Large intestine (tissue), 12 donors: Measurements from ENCODE around the gene TPP1. TPM values are rescaled to one million over a fixed set of nuclear protein-coding genes. Genes with fewer than 3 reads are reported as not detected.
A peak's percentile ranks its signal among the peaks of the same experiment; 100 is the strongest.

Source experiments
- DNase-seq, 2 donors: peaks; one replicate each; pipeline versions ENCODE4 v3.0.0 to v3.0.0-alpha.2; 2013
- H3K27ac ChIP-seq: one replicate; pipeline ENCODE4 v1.5.1; 2013; ENCODE audit warnings: low read length
- H3K27me3 ChIP-seq: 2 replicates; pipeline ENCODE4 v1.6.1; 2013; ENCODE audit warnings: low read length; ENCODE audit not compliant: control insufficient read depth, insufficient read depth
- H3K36me3 ChIP-seq: 2 replicates; pipeline ENCODE4 v1.6.1; 2013; ENCODE audit warnings: low read length; ENCODE audit not compliant: control insufficient read depth, insufficient read depth
- H3K4me1 ChIP-seq: one replicate; pipeline ENCODE4 v1.6.1; 2013; ENCODE audit warnings: low read length; ENCODE audit not compliant: control insufficient read depth, insufficient read depth
- H3K4me3 ChIP-seq: one replicate; pipeline ENCODE4 v1.5.1; 2013; ENCODE audit warnings: low read length
- H3K9me3 ChIP-seq: one replicate; pipeline ENCODE4 v1.6.1; 2013; ENCODE audit warnings: mild to moderate bottlenecking, low read depth, low read length, moderate library complexity; ENCODE audit not compliant: control insufficient read depth
- WGBS: methylation state at CpG from one replicate; pipeline ENCODE4 v1.1.5; 2013; ENCODE audit warnings: low lambda C conversion rate; ENCODE audit not compliant: insufficient coverage; 5-methylcytosine and 5-hydroxymethylcytosine counted together
- long read RNA-seq, 11 donors: transcript quantifications; one replicate each; lab custom pipeline, GENCODE V29; 2026
- polyA plus RNA-seq: library from polyadenylated mRNA; unstranded; fragments of 120-200 nt; gene quantifications from one replicate; pipeline ENCODE4 v1.2.1, GENCODE V29; 2013

The TPP1 gene
- 310 TPM for polyA plus RNA-seq
- long read RNA-seq, donor 1, transcript TPP1-214 (12 exons, 3,578 nt): minor isoform, 6 of 75 reads
- long read RNA-seq, donor 1, transcript TPP1-201 (13 exons, 3,560 nt): major isoform, 38 of 75 reads
- long read RNA-seq, donor 1, partial matches to known transcripts: 24 of 75 reads
- long read RNA-seq, donor 1, other reads (novel, unspliced or antisense): 0 of 75 reads
- long read RNA-seq, donor 2, transcript TPP1-201 (13 exons, 3,560 nt): major isoform, 52 of 108 reads
- long read RNA-seq, donor 2, transcript TPP1-214 (12 exons, 3,578 nt): minor isoform, 13 of 108 reads
- long read RNA-seq, donor 2, transcript TPP1-231 (3 exons, 3,282 nt): minor isoform, 6 of 108 reads
- long read RNA-seq, donor 2, partial matches to known transcripts: 31 of 108 reads
- long read RNA-seq, donor 2, other reads (novel, unspliced or antisense): 0 of 108 reads
- long read RNA-seq, donor 3: 0 reads
- long read RNA-seq, donor 4, transcript TPP1-201 (13 exons, 3,560 nt): major isoform, 11 of 13 reads
- long read RNA-seq, donor 4, partial matches to known transcripts: 0 of 13 reads
- long read RNA-seq, donor 4, other reads (novel, unspliced or antisense): 0 of 13 reads
- long read RNA-seq, donor 5, transcript TPP1-201 (13 exons, 3,560 nt): major isoform, 14 of 20 reads
- long read RNA-seq, donor 5, partial matches to known transcripts: 0 of 20 reads
- long read RNA-seq, donor 5, other reads (novel, unspliced or antisense): 0 of 20 reads
- long read RNA-seq, donor 6, transcript TPP1-201 (13 exons, 3,560 nt): major isoform, 59 of 129 reads
- long read RNA-seq, donor 6, transcript TPP1-207 (5 exons, 757 nt): minor isoform, 5 of 129 reads
- long read RNA-seq, donor 6, transcript TPP1-214 (12 exons, 3,578 nt): minor isoform, 8 of 129 reads
- long read RNA-seq, donor 6, partial matches to known transcripts: 51 of 129 reads
- long read RNA-seq, donor 6, other reads (novel, unspliced or antisense): 0 of 129 reads
- long read RNA-seq, donor 7, transcript TPP1-201 (13 exons, 3,560 nt): major isoform, 12 of 15 reads
- long read RNA-seq, donor 7, partial matches to known transcripts: 0 of 15 reads
- long read RNA-seq, donor 7, other reads (novel, unspliced or antisense): 0 of 15 reads
- long read RNA-seq, donor 8, transcript TPP1-231 (3 exons, 3,282 nt): minor isoform, 12 of 152 reads
- long read RNA-seq, donor 8, transcript TPP1-201 (13 exons, 3,560 nt): major isoform, 68 of 152 reads
- long read RNA-seq, donor 8, transcript TPP1-214 (12 exons, 3,578 nt): minor isoform, 8 of 152 reads
- long read RNA-seq, donor 8, partial matches to known transcripts: 61 of 152 reads
- long read RNA-seq, donor 8, other reads (novel, unspliced or antisense): 0 of 152 reads
- long read RNA-seq, donor 9, transcript TPP1-231 (3 exons, 3,282 nt): minor isoform, 7 of 80 reads
- long read RNA-seq, donor 9, transcript TPP1-201 (13 exons, 3,560 nt): major isoform, 52 of 80 reads
- long read RNA-seq, donor 9, partial matches to known transcripts: 14 of 80 reads
- long read RNA-seq, donor 9, other reads (novel, unspliced or antisense): 0 of 80 reads
- long read RNA-seq, donor 10, transcript TPP1-214 (12 exons, 3,578 nt): minor isoform, 11 of 107 reads
- long read RNA-seq, donor 10, transcript TPP1-201 (13 exons, 3,560 nt): major isoform, 63 of 107 reads
- long read RNA-seq, donor 10, partial matches to known transcripts: 17 of 107 reads
- long read RNA-seq, donor 10, other reads (novel, unspliced or antisense): 0 of 107 reads
- long read RNA-seq, donor 11, transcript TPP1-214 (12 exons, 3,578 nt): minor isoform, 5 of 72 reads
- long read RNA-seq, donor 11, transcript TPP1-201 (13 exons, 3,560 nt): major isoform, 45 of 72 reads
- long read RNA-seq, donor 11, partial matches to known transcripts: 17 of 72 reads
- long read RNA-seq, donor 11, other reads (novel, unspliced or antisense): 0 of 72 reads

GRCh38 chr11:6619004-6619745 lies at the start of gene TPP1:
TPP1 (minus strand) TSS chr11:6619422; CDS start chr11:6619400, 22 bp downstream.
- H3K4me1 ChIP-seq: peaks cover 13% of the 10 kb centered on the region
- peak; percentile 95 for DNase-seq
- peaks cover 42% of the 10 kb centered on the region for H3K36me3 ChIP-seq
- peak within 1 kb of the TSS; percentile 62 for H3K4me3 ChIP-seq
- H3K27ac ChIP-seq: peak within 1 kb of the TSS; percentile 48
- H3K9me3 ChIP-seq: no peaks in the 10 kb centered on the region
- H3K27me3 ChIP-seq: no peaks in the 10 kb centered on the region
- no CpG with 5 or more reads among the region's 16 CpGs for WGBS

GRCh38 chr11:6667733-6668374 lies 48.6 kb upstream of the TPP1 start:
- Histone ChIP-seq H3K4me1 (no peaks in the 10 kb centered on the region), H3K27ac (no peak overlapping the region), H3K36me3 (no peaks in the 10 kb centered on the region), H3K9me3 (no peaks in the 10 kb centered on the region), H3K4me3 (no peak overlapping the region), H3K27me3 (no peaks in the 10 kb centered on the region)
- 100% methylated on average over 1 of the region's 3 CpGs for WGBS
- peak in 1 of 2 donors; percentile 17 for DNase-seq

DNA sequence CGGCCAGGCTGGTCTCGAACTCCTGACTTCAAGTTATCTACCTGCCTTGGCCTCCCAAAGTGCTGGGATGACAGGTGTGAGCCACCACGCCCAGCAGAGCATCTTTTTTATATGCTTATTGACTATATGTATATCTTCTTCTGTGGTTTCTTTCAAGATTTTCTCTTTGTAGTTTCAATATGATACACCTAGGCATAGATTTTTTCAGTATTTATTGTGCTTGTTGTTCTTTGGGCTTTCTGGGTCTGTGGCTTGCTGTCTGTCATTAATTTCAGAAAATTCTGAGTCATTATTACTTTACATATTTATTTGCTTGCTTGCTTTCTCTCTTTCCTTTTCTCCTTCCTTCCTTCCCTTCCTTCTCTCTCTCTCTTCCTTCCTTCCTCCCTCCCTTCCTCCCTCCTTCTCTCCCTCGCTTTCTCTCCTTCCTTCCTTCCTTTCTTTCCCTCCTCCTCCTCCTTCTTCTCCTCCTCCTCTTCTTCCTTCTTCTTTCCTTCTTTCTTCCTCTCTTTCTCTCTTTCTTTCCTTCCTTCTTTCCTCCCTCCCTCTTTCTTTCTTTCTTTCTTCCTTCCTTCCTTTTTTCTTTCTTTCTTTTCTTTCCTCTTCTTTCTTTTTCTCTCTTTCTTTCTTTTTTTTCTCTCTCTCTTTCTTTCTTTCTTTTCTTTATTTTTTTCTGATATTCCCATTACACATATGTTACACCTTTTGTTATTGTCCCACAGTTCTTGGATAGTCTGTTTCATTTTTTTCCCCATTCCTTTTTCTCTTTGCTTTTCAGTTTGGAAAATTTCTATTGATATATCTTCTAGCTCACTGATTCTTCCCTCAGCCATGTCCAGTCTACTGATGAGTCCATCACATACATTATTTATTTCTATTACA lies 47.3 kb upstream of the TPP1 start:
- WGBS: 100% methylated on average over 1 of the region's 4 CpGs

DNA sequence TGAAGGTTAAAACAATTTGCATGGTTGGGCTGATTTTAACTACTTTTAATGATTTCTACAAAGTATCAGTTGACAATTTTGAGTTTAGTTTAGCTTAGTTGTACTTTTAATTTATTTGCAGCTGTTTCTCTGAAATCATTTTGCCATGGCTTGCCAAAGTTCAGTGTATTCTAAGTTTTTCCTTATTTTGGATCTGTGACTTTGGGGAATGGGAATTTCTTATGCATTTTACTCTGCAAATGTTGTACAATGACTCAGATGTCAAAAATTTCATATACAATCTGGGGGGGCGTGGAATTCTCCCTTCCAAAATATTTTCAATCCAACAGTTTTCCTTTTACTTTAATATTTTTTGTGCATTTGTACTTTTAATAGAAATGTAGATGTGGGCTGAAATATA lies 45.3 kb upstream of the TPP1 start:
- Histone ChIP-seq H3K4me1 (no peaks in the 10 kb centered on the region), H3K4me3 (no peak overlapping the region), H3K27me3 (peaks cover under 1% of the 10 kb centered on the region), H3K36me3 (no peaks in the 10 kb centered on the region), H3K9me3 (no peaks in the 10 kb centered on the region), H3K27ac (no peak overlapping the region)
- WGBS: no CpG with 5 or more reads among the region's 1 CpG
- DNase-seq: no peak

More for the DNA sequence above, 47.3 kb upstream of the TPP1 start:
- no peaks in the 10 kb centered on the region for H3K4me1 ChIP-seq
- no peak overlapping the region for H3K4me3 ChIP-seq
- no peak overlapping the region for H3K27ac ChIP-seq
- H3K36me3 ChIP-seq: no peaks in the 10 kb centered on the region
- no peaks in the 10 kb centered on the region for H3K9me3 ChIP-seq
- DNase-seq: no peak
- no peaks in the 10 kb centered on the region for H3K27me3 ChIP-seq

DNA sequence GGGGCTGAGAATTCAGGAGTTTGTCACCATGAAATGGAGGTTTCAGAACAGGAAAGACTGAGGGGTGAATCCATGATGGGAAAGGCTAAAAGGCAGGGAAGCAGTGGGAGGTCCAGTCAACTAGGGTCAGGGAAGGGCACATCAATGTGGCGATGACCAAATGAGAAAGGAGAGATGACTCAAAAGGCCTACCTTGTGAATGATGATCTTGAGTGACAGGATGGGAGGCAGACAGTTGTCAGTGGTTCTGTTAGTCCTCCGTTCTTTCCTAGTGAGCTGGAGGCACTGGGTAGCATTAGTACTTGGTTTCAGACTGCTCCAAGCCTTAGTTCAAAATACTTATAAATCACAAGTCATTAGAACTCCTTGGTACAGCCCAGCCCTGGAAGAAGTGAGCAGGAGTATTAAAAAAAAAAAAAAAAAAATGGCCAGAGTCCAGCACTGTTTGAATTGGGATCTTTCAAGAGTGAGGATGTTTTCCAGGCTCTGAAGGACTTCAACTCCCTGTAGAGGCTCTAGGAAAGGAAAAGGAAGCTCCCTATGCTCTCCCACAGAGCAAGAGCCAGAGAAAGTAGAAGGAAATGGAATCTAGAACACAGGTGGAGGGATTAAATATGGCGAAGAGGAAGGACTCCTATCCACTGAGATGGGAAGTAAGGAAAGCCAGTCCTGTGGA lies 44.7 kb upstream of the TPP1 start:
- WGBS: no CpG with 5 or more reads among the region's 3 CpGs
- DNase-seq: no peak
- H3K9me3 ChIP-seq: no peaks in the 10 kb centered on the region

GRCh38 chr11:6660712-6661111 lies 41.5 kb upstream of the TPP1 start:
- 80% methylated on average over 2 of the region's 3 CpGs for WGBS

More for the DNA sequence above, 44.7 kb upstream of the TPP1 start:
- Histone ChIP-seq H3K4me3 (no peak overlapping the region), H3K27me3 (peaks cover 5% of the 10 kb centered on the region), H3K4me1 (no peaks in the 10 kb centered on the region), H3K36me3 (no peaks in the 10 kb centered on the region), H3K27ac (no peak overlapping the region)

DNA sequence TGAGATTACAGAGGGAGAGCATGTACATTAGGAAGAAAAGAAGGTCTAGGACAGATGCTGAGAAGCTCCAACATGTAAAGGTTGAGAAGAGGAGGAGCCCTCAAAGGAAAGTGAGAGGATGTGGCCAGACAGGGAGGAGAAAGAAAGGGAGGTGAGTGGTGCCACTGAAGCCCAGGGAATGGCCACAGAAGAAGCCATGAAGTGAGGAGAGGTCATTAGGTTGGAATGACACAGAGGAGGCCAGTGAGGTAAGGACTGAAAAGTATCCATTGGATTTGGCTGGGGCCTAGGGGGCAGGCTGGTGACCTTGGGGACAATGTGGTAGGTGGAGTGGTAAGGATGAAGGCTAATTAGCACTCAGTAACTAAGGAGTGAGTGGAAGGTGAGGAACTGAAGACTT lies 39.4 kb upstream of the TPP1 start:
- Histone ChIP-seq H3K4me1 (no peaks in the 10 kb centered on the region), H3K27ac (no peak overlapping the region), H3K4me3 (no peak overlapping the region), H3K36me3 (no peaks in the 10 kb centered on the region), H3K27me3 (peaks cover 42% of the 10 kb centered on the region), H3K9me3 (no peaks in the 10 kb centered on the region)
- DNase-seq: no peak

More at GRCh38 chr11:6660712-6661111, 41.5 kb upstream of the TPP1 start:
- H3K4me1 ChIP-seq: no peaks in the 10 kb centered on the region
- no peaks in the 10 kb centered on the region for H3K9me3 ChIP-seq
- no peak overlapping the region for H3K4me3 ChIP-seq
- no peak overlapping the region for H3K27ac ChIP-seq
- DNase-seq: no peak
- peaks cover 27% of the 10 kb centered on the region for H3K27me3 ChIP-seq
- H3K36me3 ChIP-seq: no peaks in the 10 kb centered on the region

DNA sequence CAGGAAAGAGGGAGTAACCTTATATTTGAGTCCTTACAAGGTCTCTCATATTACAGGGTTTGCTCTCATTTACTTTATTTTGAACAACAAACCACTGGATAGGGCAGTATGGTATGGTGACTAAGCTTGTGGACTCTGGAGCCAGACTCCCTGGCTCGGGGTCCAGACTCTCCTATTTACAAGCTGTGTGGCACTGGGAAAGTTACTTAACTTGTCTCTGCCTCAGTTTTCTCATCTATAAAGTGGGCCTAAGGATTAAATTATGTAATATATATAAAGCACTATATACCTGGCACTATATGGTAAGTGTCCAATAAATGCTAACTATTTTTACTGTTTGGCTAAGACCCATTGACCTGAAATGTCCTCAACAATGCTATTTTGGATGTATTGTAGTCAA lies 38.1 kb upstream of the TPP1 start:
- peaks cover 46% of the 10 kb centered on the region for H3K27me3 ChIP-seq
- H3K4me1 ChIP-seq: no peaks in the 10 kb centered on the region
- no CpG with 5 or more reads among the region's 1 CpG for WGBS
- no peak overlapping the region for H3K27ac ChIP-seq
- no peak overlapping the region for H3K4me3 ChIP-seq
- H3K9me3 ChIP-seq: no peaks in the 10 kb centered on the region
- DNase-seq: no peak
- no peaks in the 10 kb centered on the region for H3K36me3 ChIP-seq
